GM21529 (cell line): Measurements from ENCODE around the gene CADPS2.

ENCODE experiments used
- ATAC-seq: cut with Tn5 transposase; IDR thresholded peaks from one replicate; pipeline ENCODE4 v1.9.1; 2021; ENCODE audit not compliant: unreplicated experiment

CADPS2 gene

DNA sequence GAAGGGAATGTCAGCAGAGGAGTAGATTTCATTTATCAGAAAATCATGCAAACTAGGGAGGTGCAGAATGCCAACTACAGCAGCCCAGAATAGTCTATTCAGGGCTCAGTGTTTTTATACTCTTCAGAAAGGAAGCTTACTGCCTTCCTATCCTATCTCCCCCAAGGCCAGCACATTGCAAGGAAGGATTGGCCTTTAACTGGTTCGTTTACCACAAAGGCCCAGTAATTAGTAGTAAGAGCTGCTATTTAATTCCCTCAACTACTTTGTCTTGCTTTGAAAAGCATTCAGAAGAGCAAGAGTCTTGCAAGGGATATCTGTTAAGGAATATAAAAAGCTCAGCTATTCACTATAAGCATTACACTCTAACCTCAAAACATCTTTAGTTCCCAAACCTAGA is 97.1 kb downstream of the CADPS2 start:
- ATAC-seq: no peak

DNA sequence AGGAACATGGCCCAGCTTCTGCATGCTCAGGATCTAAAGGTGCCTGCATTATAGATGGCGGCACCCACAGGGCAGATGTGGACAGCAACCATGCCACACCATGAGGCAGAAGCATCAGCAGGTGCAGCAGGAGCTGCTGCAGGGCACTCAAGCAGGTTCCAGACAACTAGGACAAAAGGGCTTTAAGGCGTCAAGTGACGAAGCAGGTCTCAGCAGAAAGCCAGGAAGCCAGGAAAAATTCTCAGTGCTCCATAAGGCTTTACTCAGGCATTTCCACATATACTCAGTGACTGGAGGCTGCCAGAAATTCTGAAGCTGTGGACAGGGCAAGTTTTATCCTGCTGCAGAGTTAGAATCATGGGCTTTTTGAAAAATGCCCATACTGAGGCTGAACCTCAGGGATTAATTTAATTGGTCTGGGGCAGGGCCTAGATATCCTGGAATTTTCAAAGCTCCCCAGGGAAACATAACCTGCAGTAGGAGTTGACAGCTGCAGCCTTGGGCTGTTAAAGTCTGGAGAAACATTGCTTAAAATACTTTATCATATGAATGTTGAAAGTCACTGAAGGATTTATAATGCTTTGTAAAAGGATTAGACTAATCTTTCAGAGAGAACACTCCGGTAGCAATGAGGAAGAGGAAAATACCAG is 115.4 kb downstream of the CADPS2 start:
- ATAC-seq: no peak

DNA sequence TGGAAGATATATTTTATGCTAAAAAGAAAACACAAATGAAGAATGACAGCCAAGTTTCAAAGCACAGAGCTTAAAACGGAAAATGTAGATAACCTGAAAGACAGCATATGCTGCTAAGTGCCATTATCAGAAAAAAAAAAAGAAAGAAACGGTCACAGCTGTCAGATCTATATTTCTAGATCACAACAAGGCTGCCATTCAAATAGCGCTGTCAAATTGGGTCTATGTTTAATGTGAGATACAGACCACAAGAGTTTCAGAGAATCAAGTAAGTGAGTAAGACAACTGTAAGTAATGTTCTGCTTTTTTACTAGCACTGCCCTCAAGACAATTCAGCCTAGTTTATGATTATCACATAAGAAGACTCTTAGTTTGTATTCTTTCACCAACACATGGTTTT is 117.4 kb downstream of the CADPS2 start:
- ATAC-seq: no peak

DNA sequence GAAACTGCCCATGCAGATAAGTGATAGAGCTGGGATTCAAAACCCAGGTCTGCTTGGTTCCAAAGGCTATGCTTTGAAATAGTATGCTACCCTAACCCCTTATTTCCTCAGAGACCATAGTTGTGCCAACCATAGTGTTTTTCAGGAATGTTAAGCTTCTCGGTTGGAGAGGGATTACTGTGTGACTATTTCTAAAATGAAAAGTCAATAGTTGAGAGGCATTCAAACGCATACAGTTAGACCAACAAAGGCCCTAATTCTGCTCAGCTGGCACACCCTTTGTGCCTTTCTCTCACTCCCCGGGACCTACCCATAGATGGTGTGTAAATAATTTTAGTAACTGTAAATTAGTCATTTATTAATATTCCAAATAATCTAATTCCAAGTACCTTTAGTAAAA is 118.9 kb downstream of the CADPS2 start:
- ATAC-seq: no peak

DNA sequence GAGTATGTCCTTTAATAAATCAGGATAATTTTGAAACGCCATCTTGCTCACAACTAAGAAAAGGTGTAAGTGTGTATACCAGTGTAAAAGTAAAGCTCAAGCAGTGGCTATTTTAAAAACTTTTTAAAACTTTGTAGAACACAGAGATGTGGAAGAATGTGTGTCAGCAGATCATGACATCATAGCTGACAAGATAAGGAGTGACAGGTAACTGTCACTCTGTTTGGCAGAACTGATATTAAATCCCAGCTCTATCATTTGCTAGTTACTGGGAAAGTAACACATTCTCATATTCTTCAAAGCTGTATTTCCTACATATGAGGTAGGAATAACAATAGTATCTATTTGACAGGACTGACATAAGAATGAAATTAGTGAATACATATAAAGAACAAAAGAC is 119.7 kb downstream of the CADPS2 start:
- no peak for ATAC-seq

DNA sequence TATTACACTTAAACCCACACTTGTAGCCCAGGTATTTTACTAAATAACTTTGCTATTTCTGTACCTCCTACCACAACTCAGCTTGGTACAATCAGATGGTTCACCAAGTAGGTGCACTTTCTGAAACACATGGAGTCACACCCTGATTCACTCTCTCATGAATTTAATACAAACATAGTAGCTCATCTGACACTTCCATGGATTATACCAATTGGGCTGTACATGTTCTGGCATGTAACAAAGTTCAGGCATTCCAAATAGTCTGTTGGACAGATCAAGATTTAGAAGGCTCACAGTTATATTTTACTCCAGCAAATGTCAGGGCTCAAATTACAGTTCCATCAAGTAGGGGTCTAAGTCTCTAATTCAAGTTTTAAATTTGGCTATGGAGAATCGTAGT is 121.4 kb downstream of the CADPS2 start:
- no peak for ATAC-seq

DNA sequence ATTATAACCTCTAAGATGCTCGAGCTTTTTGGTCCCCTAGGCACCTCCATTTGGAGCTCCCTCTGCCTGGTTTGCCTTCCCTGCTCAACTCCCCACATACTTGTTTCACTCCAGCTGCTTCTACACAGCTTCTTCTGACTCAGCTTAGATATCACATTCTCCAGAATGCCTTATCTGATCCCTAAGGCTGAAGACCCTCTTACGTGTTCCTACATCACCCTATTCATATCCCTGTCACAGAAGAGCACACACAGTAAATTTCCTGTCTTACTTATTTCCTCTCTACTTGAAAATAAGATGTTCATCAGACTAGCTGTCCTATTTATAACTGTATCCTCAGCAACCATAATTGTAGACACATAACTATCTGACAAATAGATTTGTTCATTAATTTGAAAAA is 122.2 kb downstream of the CADPS2 start:
- no peak for ATAC-seq

DNA sequence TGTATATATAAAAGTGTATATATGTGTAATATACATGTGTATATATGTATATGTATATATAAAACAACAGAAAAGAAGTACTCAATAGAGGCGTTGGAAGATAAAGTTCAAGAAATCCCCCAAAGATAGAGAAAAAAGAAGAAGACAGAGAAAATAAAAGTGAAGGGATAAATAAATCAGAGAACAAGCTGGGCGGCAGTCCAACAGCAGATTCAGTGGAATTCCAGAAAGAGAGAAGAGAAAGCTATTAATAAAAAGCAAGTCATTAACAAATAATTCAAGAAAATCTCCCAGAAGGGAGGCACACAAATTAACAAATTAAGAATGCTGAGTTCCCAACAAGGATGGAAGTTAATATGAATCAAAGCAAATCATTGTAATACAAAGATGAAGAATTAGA is 124.2 kb downstream of the CADPS2 start:
- no peak for ATAC-seq

DNA sequence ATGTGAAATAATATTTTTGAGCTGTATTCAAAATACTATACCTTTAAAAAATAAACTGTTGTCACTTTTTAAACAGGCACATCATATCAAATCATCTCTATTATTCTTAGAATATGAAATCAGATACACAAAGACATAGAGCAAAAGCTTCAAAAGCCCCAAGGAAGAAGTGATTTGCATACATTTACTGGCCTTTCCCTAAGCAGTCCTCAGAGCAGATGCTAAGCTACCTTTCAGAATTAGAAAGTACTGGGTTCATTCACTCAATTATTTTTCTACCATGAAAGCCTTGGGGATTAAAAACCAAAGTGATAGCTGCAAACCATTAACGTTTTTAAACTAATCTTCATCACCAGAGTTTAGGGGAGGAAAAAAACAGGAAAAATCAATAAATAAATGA is 127.8 kb downstream of the CADPS2 start:
- no peak for ATAC-seq

DNA sequence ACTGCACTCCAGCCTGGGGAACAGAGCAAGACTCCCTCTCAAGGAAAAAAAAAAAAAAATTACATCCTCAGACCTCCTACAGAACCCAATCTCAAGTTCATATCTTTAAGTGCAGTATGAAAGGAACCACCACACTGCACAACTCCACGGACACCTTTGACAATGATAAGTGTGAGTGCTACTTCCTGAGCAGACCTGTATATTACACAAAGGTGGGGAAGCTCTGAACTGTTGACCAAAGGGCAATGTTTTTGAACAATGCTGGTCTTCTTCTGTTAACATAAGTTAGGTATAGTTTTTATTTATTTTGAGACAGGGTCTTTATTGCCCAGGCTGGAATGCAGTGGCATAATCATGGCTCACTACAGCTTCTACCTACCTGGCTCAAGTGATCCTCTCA is 129.4 kb downstream of the CADPS2 start:
- ATAC-seq: no peak

DNA sequence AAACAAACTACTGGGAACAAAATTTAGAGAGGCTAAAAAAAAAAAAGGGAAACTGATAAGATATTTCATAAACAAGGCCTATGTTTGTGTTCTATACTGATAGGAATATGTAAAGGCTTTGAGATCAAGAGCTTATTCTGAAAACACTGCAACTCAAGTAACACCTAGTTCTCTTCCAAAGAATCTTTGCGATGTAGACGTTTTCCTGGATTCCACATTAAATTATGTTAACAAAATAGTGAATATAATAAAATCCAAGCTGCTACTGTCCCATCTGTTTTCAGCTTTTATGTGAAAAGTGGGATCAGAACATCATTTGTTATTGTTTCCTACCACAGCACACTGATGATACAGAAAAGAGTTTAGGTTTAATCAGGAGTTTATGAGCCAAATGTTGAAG is 130.6 kb downstream of the CADPS2 start:
- ATAC-seq: no peak

DNA sequence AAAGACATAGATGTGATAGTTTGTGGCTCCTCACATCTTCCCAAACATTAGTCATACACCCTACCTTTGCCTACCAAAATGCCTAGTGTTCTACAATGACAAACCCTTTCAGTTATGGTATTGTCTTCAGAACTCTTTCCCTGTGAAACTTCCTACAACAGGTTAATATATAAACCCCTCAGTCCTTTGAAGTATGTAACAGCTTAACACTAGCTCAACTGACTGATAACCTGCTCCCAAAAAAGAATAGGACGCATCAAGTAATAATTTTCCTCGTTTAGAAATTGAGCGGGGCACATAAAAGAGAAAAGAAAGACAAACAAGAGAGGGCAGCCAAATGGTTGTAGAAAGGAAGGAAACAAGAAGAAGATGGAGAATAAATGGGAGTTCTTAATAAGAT is 133.7 kb downstream of the CADPS2 start:
- ATAC-seq: no peak

DNA sequence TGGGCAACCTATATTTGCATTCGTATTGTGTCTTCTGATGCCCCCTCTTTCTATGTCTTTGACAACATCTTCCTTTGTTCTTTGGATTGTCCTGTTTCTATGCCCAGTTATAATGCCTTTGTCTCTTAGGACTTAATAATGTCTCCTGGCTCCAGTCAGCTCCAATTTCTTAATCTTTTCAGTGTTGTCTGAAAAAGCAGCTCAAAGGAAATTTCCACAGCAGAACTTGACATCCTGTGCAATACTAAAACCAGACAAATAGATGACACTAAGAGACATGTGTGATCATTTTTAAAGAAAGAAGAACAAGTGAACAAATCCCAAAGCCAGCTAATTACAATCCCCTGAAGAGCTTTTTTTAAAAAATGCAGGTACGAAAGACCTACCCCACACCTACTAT is 135.9 kb downstream of the CADPS2 start:
- ATAC-seq: no peak

DNA sequence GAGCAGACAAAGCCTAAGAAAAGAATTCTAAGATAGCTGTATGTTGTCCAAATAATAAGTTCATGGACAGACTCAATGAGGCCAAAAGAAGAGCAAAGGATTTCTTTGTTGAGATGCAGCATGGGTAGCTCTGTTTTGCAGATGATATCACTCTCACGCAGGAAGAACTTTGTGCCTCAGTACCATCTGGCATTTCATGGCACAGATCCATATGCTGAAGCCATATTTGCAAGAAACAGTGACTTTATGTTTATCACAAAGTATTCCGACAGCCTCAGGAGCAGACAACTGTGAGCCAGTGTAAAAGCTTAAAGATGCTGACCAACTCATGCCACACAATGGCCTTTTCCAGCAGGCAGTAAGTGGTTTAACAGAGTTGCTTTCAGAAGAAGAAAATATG is 138.1 kb downstream of the CADPS2 start:
- no peak for ATAC-seq

DNA sequence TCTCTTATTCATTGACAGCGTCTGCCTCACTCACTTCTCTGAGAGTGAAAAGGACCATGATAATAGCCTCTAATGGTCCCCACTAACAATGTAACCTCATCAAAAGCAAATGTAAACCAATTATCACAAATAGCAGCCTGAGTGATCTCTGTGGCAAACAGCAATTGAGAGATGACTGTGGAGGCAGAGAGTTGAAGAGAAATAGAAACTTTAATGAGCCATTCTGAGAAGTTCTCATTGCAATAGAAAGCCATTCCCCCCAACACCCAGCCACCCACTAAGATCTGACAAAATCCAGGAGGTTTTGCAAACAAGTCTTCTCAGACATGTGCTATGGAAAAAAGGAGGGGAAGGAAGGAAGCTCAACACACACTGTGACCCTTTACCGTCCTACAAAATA is 139.3 kb downstream of the CADPS2 start:
- ATAC-seq: no peak

DNA sequence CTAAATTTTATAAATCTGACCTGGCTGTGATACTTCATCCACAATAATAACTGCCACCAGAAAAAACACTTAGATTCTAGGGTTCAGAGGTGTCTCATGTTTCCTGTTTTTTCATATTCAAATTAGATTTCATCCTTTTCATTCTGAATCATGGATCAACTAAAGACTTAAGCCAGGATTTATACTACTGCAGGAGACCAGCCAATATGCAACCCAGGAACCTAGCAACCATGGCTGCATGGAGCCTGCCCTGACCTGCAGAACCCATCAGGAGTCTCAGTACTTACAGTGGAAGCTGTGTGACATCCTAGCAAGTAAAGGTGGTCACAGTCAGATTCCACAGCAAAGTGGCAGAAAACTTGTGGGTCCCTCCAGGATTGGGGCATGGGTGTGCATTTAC is 143.0 kb downstream of the CADPS2 start:
- no peak for ATAC-seq

DNA sequence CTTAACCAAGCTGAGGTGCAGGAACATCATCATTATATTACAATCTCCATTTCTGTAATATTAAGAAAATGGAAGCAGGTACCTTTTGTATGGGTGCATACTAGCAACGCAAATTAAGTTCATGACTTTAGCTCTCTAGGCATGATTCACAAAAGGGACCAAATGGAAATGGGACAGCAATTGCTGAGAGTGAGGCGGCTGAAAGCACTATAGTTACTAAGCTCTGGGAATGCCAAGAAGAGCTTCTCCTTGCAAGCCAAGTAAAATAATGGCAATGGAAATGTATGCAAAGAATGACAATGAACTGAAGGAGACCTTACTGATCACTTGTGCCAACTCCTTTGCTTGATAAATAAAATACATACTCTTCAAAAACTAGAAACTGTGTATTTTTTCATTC is 147.3 kb downstream of the CADPS2 start:
- ATAC-seq: no peak

DNA sequence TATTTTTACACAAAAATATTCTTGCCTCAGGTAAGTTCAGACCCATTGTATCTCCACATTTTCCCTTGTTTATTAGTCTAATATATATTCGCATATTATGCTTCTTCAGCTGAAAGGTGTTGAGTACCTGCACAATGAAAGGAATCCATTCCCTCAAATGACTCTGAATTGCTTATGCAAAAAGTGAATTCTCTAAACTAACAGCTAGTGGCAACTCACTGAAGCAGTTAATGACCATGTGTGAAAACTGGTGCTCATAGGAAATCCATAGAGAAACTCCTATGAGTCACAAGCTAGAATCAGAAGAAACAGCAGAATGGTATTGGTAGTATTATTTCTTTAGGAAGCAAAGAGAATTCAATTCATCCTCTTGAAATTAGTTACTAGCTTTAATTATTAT is 150.1 kb downstream of the CADPS2 start:
- ATAC-seq: no peak

DNA sequence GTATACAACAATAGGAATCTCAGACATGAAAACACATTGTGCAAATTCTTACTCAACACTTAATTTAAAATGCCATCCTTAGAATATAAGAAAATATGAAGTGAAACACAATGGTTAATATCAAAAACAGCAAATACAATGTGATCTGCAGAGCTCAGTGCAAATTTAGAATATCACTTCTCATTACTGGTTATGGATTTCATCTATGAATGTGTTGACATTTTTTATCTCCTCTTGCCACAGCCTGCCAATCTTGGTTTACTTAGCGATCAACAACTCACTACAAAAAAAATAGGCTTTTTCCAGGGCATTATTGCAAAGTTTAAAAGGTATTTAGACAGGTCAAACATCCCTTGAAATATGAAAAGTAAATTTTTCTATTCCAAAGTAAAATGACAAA is 158.5 kb downstream of the CADPS2 start:
- ATAC-seq: no peak

DNA sequence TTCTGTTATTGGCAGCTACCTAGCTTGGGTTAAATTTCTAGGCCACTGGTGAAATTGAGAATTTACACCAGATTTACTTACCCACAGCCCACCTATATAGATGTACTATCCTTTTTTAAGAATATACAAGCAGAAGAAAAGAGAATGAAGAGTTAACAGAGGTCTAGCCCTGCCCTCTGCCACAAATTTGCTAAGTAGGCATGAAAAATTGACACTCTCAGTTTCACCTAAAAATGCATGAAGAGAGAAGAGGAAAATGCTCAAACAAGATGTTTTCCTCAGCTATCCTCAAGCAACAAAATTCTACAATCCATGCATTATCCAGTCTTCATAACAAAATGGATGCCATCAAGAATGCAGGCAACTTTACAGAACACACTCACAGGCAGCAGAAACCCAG is 158.9 kb downstream of the CADPS2 start:
- no peak for ATAC-seq

DNA sequence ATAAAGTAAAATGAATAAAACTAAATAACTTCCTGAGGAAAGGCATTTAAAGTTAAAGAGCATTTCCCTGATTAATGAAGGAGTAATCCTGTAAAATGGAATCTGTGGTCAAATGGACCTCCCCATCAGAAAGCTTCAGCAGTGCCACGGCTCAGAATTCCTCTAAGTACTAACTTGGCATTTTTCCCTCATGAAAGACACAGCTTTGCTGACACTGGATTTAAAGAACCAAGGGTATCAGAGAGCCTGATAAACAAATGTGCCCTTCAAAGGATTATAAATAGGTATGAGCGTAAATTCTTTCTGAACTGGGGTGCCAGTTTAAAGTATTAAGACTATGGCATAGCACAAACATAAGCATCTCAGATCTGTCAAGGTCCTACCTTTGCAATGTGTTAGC is 159.4 kb downstream of the CADPS2 start:
- ATAC-seq: no peak

DNA sequence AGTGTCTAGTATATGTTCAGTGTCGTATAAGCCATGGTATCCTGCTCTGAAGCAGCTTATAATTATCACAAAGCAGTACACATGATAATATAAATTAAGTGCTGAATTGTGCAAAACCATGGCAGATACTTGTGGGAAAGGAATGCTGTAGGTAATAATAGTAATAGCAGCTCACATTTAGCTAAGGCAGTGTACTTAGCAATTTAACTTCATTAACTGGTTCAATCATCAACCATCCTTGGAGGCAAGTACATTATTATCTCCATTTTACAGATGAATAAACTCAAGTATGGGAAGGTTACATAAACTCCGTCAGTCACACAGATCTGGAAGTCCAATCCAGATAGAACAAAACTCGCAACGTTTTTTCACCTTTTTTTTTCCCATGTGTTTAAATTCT is 161.9 kb downstream of the CADPS2 start:
- ATAC-seq: no peak

DNA sequence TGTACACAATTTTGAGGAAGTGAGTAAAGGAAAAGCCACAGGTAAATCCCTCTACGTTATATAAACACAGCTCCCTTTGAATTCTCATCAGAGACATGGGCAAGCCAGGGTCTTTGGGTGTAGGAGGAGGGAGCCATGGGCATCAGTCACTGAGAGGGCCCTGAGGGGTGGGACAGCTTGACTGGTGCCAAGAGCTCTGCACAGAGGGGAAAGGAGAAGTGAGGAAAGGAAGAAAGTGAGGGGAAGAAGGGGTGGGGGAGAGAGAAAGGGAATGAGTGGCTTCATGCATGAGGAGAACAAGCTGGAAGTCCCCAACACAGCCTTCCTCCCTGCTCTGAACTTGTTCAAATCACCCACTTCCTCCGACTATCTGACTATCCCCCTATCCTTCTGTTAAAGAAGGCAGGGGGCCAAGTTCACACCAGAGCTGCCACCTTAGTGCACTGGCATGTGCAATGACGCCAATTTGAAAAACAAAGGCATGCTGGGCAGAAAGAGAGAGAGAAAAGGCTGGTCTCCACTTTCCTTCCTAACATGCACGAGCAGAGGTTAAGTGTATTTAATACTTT is 167.2 kb downstream of the CADPS2 start:
- no peak for ATAC-seq
